Bronchial epithelial cell (primary cell): ENCODE measurements around the gene NEDD4. TPM values are rescaled to one million over a fixed set of nuclear protein-coding genes. Genes with fewer than 3 reads are reported as not detected.
A peak's percentile ranks its signal among the peaks of the same experiment; 100 is the strongest.

ENCODE experiments used
- DNase-seq: peaks from one replicate; pipeline ENCODE4 v3.0.0-alpha.2; 2010; ENCODE audit warnings: low read depth
- FAIRE-seq: peaks from 2 replicates; lab custom pipeline; 2011; peaks lifted over from hg19 to GRCh38; lab: Jason Lieb, UNC
- H3K27me3 ChIP-seq: 2 replicates; pipeline ENCODE4 v1.5.1; 2011; ENCODE audit warnings: low read length; ENCODE audit not compliant: control insufficient read depth, insufficient read depth
- H3K36me3 ChIP-seq: 2 replicates; pipeline ENCODE4 v1.5.1; 2011; ENCODE audit warnings: low read length; ENCODE audit not compliant: control insufficient read depth, insufficient read depth
- H3K4me3 ChIP-seq: 2 replicates; pipeline ENCODE4 v1.5.1; 2011; ENCODE audit warnings: mild to moderate bottlenecking, low read depth, low read length, control low read depth
- total RNA-seq: library from RNA; depleted of rRNA; stranded (reverse); fragments of >200 nt; gene quantifications from 2 replicates; pipeline ENCODE4 v1.2.1, GENCODE V29; 2014
- TF ChIP-seq, protein P1 (sequence below): IDR thresholded peaks from 2 replicates; pipeline ENCODE4 v1.5.1; 2011; ENCODE audit warnings: mild to moderate bottlenecking, moderate library complexity, low read length, control low read depth, inconsistent platforms; ENCODE audit not compliant: insufficient read depth, severe bottlenecking

NEDD4 gene
- total RNA-seq, 1 donor from 2014 or later = 37.1 TPM

DNA sequence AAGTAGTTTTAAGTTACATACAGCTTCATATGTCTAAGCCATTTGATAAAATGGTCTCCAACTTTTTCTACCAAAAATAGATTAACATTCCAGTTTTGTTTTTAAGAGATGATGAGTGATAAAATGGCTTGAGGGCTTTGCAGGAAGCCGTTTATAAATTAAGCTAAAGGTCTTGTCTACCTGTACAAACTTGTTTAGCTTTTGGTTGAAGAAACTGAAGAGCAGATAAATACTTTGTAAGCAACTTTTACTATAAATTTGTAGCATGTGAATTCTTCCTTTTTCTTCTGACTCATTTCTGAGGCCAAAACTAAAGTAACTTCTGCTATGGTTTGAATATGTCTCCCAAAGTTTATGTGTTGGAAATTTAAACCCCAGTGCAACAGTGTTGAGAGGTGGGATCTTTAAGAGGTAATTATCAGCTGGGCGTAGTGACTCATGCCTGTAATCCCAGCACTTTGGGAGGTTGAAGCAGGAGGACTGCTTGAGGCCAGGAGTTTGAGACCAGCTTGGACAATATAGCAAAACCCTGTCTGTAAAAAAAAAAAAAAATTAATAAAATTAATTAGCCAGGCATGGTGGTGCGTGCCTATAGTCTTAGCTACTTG, 8.2 kb upstream of the NEDD4 start:
- Histone ChIP-seq H3K27me3 (no peaks in the 10 kb centered on the region), H3K36me3 (no peaks in the 10 kb centered on the region), H3K4me3 (no peak overlapping the region)
- DNase-seq = peak; percentile 94
- TF ChIP-seq, protein P1, sequence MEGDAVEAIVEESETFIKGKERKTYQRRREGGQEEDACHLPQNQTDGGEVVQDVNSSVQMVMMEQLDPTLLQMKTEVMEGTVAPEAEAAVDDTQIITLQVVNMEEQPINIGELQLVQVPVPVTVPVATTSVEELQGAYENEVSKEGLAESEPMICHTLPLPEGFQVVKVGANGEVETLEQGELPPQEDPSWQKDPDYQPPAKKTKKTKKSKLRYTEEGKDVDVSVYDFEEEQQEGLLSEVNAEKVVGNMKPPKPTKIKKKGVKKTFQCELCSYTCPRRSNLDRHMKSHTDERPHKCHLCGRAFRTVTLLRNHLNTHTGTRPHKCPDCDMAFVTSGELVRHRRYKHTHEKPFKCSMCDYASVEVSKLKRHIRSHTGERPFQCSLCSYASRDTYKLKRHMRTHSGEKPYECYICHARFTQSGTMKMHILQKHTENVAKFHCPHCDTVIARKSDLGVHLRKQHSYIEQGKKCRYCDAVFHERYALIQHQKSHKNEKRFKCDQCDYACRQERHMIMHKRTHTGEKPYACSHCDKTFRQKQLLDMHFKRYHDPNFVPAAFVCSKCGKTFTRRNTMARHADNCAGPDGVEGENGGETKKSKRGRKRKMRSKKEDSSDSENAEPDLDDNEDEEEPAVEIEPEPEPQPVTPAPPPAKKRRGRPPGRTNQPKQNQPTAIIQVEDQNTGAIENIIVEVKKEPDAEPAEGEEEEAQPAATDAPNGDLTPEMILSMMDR = no peak
- FAIRE-seq = no peak

- H3K27me3 ChIP-seq = no peaks in the 10 kb centered on the region
- peak; percentile 86 for FAIRE-seq
- no peak overlapping the region for H3K4me3 ChIP-seq
- H3K36me3 ChIP-seq = no peaks in the 10 kb centered on the region
- DNase-seq = peak; percentile 94
- TF ChIP-seq, protein P1 = no peak
Measured at GRCh38 chr15:55999658-56000057, 6.2 kb upstream of the NEDD4 start.

GRCh38 chr15:55998478-55998877, 5.1 kb upstream of the NEDD4 start:
- Histone ChIP-seq H3K36me3 (no peaks in the 10 kb centered on the region), H3K4me3 (no peak overlapping the region), H3K27me3 (no peaks in the 10 kb centered on the region)
- no peak for FAIRE-seq
- DNase-seq = peak; percentile 89
- TF ChIP-seq, protein P1 = no peak

- Histone ChIP-seq H3K36me3 (peaks cover 1% of the 10 kb centered on the region), H3K27me3 (no peaks in the 10 kb centered on the region), H3K4me3 (peak overlapping the region; percentile 80)
- DNase-seq (peak; percentile 48), FAIRE-seq (no peak)
- TF ChIP-seq, protein P1 = peak; percentile 9
Measured at GRCh38 chr15:55993804-55994560, 570 bp upstream of the NEDD4 start.

- FAIRE-seq (no peak), DNase-seq (no peak)
- H3K4me3 ChIP-seq = peak overlapping the region; percentile 80
- TF ChIP-seq, protein P1 = no peak
- H3K36me3 ChIP-seq = peaks cover 1% of the 10 kb centered on the region
- no peaks in the 10 kb centered on the region for H3K27me3 ChIP-seq
Measured at GRCh38 chr15:55992769-55993110, 672 bp downstream of the NEDD4 start.
